ENCODE results near the gene DIRAS3.
"Not testable (repeated sequence)": the region's sequence is repeated elsewhere in the genome, so short reads cannot be mapped to it uniquely, and the experiment has no call there.

Gene DIRAS3

DNA sequence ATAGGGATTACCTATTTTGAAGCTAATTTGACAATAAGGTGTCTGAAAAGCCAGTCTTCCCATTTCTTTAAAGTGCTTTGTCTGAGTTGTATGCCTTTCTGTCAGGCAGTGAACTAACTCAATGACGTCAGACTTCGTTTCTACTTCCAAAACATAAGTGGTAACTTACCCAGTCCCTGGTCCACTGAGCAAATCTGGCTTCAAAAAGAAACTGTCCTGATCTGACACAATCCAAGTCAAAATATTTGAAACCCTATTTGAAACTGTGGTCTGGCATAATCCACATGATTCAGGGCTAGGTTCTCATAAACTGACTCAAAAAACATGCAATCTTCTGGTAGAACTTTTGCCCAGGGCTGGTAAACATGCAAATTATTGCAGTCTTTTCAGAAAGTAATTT is 34.0 kb downstream of the DIRAS3 start:
- DNase-seq, result no peak

GRCh38 chr1:68015971-68016370 is 34.5 kb downstream of the DIRAS3 start:
- no peak for DNase-seq

GRCh38 chr1:68015369-68015768 is 35.1 kb downstream of the DIRAS3 start:
- DNase-seq, result no peak

DNA sequence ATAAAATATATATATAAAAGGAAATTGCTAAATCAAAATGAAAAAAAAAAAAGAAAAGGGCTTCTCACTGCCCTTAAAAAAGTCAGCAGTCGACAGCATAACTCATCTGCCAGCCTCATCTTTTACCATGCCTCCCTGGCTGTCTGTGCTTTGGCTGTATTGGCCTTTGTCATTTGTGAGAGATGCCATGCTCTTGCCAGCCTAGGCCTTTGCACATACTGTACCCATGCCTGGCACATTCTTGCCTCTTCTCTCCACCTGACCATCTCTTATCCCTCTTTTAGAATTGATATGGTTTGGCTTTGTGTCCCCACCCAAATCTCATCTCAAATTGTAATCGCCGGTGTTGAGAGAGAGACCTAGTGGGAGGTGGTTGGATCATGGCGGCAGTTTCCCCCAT is 37.1 kb downstream of the DIRAS3 start:
- DNase-seq, result no peak

- no peak for DNase-seq
These were observed 38.6 kb downstream of the DIRAS3 start for GRCh38 chr1:68011657-68012375.

DNA sequence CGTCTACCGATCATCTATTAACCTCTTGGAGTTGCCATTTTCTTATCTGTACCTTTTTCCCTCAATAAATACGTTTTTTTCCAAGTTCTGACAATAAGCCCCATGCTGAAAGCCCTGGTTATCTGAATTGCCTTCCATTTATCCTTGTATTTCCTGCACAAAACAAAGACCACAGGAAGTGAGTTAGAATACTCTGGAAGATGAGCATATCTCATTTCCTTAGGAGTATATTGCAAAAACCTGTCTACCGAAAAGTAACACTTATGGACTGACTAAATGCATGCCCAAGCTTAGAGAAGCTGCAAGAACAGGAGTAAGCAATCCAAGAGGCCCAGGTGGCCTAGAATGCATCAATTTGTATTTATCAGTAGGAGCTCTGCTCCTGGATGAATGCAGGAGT is 39.9 kb downstream of the DIRAS3 start:
- no peak for DNase-seq

- DNase-seq, result no peak
These were observed 40.3 kb downstream of the DIRAS3 start for GRCh38 chr1:68010090-68010489.

DNA sequence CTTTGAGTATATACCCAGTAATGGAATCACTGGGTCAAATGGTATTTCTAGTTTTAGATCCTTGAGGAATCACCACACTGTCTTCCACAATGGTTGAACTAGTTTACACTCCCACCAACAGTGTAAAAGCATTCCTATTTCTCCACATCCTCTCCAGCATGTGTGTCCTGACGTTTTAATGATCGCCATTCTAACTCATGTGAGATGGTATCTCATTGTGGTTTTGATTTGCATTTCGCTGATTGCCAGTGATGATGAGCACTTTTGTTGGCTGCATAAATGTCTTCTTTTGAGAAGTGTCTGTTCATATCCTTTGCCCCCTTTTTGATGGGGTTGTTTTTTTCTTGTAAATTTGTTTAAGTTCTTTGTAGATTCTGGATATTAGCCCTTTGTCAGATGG is 46.8 kb downstream of the DIRAS3 start:
- DNase-seq, result not testable (repeated sequence)

DNA sequence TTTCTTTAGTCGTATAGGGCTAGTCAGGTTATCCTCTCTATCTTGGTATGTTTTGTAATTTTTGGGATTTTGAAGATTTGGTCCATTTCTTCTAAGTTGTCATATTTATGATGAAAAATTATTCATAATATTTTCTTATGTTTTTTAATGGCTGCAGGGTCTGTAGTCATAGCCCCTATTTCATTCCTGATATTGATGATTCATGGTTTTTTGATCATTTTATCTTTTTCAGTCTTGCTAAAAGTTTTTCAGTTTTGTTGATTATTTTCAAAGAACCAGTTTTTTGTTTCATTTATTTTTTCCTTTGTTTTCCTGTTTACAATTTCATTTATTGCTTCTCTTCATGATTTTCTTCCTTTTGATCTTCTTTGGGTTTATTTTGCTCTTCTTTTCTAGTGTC is 50.2 kb downstream of the DIRAS3 start:
- no peak for DNase-seq

GRCh38 chr1:67997746-67998145 is 52.7 kb downstream of the DIRAS3 start:
- DNase-seq, result no peak
